MCF 10A (cell line): ENCODE data around the gene BGN. TPM values are rescaled to one million over a fixed set of nuclear protein-coding genes. Genes with fewer than 3 reads are reported as not detected.

Experiments
- BruUV-seq: library from RNA; stranded (reverse); fragments of 400-500 nt; replicated peaks from 2 replicates; lab custom pipeline; 2021; lab: Mats Ljungman, UMichigan
- CTCF ChIA-PET: fragments of 300-600 bp; sonication (Branson Sonifier 250); formaldehyde crosslinking; extraction: SDS; loops from one replicate; lab custom pipeline; 2021; ENCODE audit warnings: antibody characterized with exemption, inconsistent platforms; lab: Yijun Ruan, JAX
- POLR2A ChIA-PET: fragments of 300-600, 350-650 bp; sonication (Branson Sonifier 250); formaldehyde crosslinking; extraction: SDS; loops from one replicate; lab custom pipeline; 2020; ENCODE audit warnings: antibody characterized with exemption, inconsistent platforms; lab: Yijun Ruan, JAX
- DNase-seq: peaks from one replicate; pipeline ENCODE4 v3.0.0-alpha.2; 2018; ENCODE audit not compliant: unreplicated experiment
- H3K27ac Mint-ChIP-seq: one replicate; pipeline ENCODE4 v1.8.0; 2022; ENCODE audit warnings: mild to moderate bottlenecking, low read depth, mixed read lengths; ENCODE audit not compliant: unreplicated experiment
- H3K27me3 Mint-ChIP-seq: one replicate; pipeline ENCODE4 v1.8.0; 2022; ENCODE audit warnings: mixed read lengths; ENCODE audit not compliant: insufficient read depth, unreplicated experiment
- H3K36me3 Mint-ChIP-seq: one replicate; pipeline ENCODE4 v1.8.0; 2022; ENCODE audit warnings: mild to moderate bottlenecking, moderate library complexity, mixed read lengths; ENCODE audit not compliant: insufficient read depth, unreplicated experiment
- H3K4me1 Mint-ChIP-seq: one replicate; pipeline ENCODE4 v1.8.0; 2022; ENCODE audit warnings: mixed read lengths; ENCODE audit not compliant: insufficient read depth, unreplicated experiment
- H3K4me3 Mint-ChIP-seq: one replicate; pipeline ENCODE4 v1.8.0; 2022; ENCODE audit warnings: mild to moderate bottlenecking, moderate library complexity, mixed read lengths; ENCODE audit not compliant: unreplicated experiment
- H3K9me3 Mint-ChIP-seq: one replicate; pipeline ENCODE4 v1.8.0; 2022; ENCODE audit warnings: mixed read lengths; ENCODE audit not compliant: unreplicated experiment
- CTCF ChIP-seq: fragments of 200-600 bp; IDR thresholded peaks from one replicate; pipeline ENCODE4 v1.8.0; 2022; ENCODE audit warnings: antibody characterized with exemption, mild to moderate bottlenecking; ENCODE audit not compliant: unreplicated experiment
- intact Hi-C: fragments of 100-400 bp; cut with micrococcal nuclease; formaldehyde crosslinking; loops from 2 replicates; pipeline ENCODE4 v1.14.1; 2022
- total RNA-seq: library from RNA; stranded (reverse); gene quantifications from 2 replicates; pipeline ENCODE4 v1.2.3, GENCODE V29; 2022

BGN gene
- total RNA-seq, 1 experiment from 2014 or later = 1.3 TPM

DNA sequence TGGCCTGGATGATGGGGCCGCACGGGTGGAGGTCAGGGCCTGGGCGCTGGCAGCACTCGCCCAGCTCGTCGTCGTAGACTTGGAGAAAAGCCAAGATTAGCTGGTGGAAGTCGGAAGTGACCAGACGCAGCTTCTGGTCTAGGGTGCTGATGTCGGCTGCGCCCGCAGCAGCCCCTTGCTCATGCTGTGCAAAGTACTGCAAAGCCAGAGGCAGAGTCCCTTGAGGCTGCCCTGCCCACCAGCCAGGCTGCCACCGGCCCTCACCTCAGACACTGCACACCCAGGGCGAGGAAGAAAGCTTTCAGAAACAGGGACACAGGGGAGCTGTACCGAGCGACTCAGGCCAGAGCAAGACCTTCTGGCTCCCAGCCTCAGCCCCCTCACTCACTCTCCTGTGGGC is 39.2 kb upstream of the BGN start:
- DNase-seq = no peak
- no peaks in the 10 kb centered on the region for H3K27me3 Mint-ChIP-seq
- ChIA-PET POLR2A (no interaction called here), CTCF (no interaction called here)
- intact Hi-C loops = no loop called here
- no peak overlapping the region for H3K4me3 Mint-ChIP-seq
- no peaks in the 10 kb centered on the region for H3K4me1 Mint-ChIP-seq
- H3K9me3 Mint-ChIP-seq = no peaks in the 10 kb centered on the region
- no peak for TF ChIP-seq CTCF
- no TSS peak for BruUV-seq
- H3K36me3 Mint-ChIP-seq = peaks cover 16% of the 10 kb centered on the region
- H3K27ac Mint-ChIP-seq = no peak overlapping the region

- DNase-seq = no peak
- BruUV-seq = no TSS peak
- intact Hi-C loops = no loop called here
- Mint-ChIP-seq H3K4me3 (no peak overlapping the region), H3K27ac (no peak overlapping the region), H3K27me3 (no peaks in the 10 kb centered on the region), H3K9me3 (no peaks in the 10 kb centered on the region), H3K4me1 (no peaks in the 10 kb centered on the region), H3K36me3 (peaks cover 11% of the 10 kb centered on the region)
- POLR2A ChIA-PET = no interaction called here
- TF ChIP-seq CTCF = no peak
- CTCF ChIA-PET = interaction anchor here (0.6 kb wide), 1 partner anchor 16 kb away, joined by 4 read pairs; no protein-coding TSS in a partner anchor
These were observed 38.6 kb upstream of the BGN start for GRCh38 chrX:153456161-153456560.

GRCh38 chrX:153456704-153457103 is 38.1 kb upstream of the BGN start:
- no peaks in the 10 kb centered on the region for H3K9me3 Mint-ChIP-seq
- intact Hi-C loops = no loop called here
- H3K36me3 Mint-ChIP-seq = peaks cover 14% of the 10 kb centered on the region
- POLR2A ChIA-PET = no interaction called here
- H3K4me3 Mint-ChIP-seq = no peak overlapping the region
- no peak for DNase-seq
- TF ChIP-seq CTCF = no peak
- CTCF ChIA-PET = no interaction called here
- no TSS peak for BruUV-seq
- no peaks in the 10 kb centered on the region for H3K27me3 Mint-ChIP-seq
- no peak overlapping the region for H3K27ac Mint-ChIP-seq
- no peaks in the 10 kb centered on the region for H3K4me1 Mint-ChIP-seq

- POLR2A ChIA-PET = no interaction called here
- TF ChIP-seq CTCF = no peak
These were observed 37.5 kb upstream of the BGN start for GRCh38 chrX:153457136-153457825.

More at GRCh38 chrX:153457136-153457825, 37.5 kb upstream of the BGN start:
- Mint-ChIP-seq H3K36me3 (peaks cover 15% of the 10 kb centered on the region), H3K9me3 (no peaks in the 10 kb centered on the region), H3K27ac (no peak overlapping the region), H3K27me3 (no peaks in the 10 kb centered on the region), H3K4me1 (no peaks in the 10 kb centered on the region), H3K4me3 (no peak overlapping the region)
- BruUV-seq = no TSS peak
- DNase-seq = no peak
- intact Hi-C loops = no loop called here
- CTCF ChIA-PET = interaction anchor here (0.6 to 0.8 kb wide), 2 partner anchors 12 to 34 kb away, joined by 3 to 5 read pairs; no protein-coding TSS in a partner anchor
